Measurements from ENCODE around the gene PLEKHG5.
A peak's percentile ranks its signal among the peaks of the same experiment; 100 is the strongest.
"Not testable (repeated sequence)": the region's sequence is repeated elsewhere in the genome, so short reads cannot be mapped to it uniquely, and the experiment has no call there.

PLEKHG5 gene

GRCh38 chr1:6495540-6496364 is 4.3 kb upstream of the PLEKHG5 start:
- DNase-seq: no peak

DNA sequence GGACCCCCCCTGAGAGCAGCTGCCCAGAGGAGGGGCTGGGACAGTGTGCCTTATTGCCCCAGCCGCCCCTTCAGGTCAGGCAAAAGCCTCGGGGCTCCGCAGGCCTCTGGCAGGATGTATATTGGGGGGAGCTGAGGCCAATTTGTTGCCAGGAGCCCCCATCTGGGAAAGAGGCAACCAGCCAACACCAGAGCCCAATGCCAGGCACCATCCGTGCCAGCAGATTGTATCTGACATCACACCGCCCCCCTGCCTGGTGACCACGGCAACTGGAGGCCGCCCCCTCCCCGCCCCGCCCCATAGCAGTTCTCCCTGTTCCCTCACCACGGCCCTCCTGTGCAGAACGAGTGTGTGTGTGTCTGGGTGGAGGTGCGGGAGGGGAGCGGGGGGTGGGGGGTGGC is 3.6 kb upstream of the PLEKHG5 start:
- no peak for DNase-seq

DNA sequence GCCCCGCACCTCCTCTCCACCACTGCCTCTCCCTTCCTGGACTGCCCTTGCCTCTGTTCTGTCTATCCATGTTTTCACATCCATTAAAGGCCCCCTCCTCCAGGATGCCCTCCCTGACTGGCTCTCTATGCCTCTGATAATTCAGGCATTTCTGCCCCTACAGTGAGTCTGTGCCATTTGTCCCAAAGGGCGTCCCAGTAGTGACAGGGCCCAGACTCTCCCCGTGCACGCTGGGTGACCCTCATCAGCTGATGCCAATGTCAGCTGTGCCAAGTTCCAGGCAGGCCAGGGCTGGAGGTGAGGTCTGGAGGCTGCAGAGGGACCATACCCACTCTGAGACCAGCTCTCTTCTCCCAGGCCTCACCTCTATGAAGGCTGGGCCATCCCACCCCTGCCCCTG is 3.2 kb upstream of the PLEKHG5 start:
- no peak for DNase-seq

DNA sequence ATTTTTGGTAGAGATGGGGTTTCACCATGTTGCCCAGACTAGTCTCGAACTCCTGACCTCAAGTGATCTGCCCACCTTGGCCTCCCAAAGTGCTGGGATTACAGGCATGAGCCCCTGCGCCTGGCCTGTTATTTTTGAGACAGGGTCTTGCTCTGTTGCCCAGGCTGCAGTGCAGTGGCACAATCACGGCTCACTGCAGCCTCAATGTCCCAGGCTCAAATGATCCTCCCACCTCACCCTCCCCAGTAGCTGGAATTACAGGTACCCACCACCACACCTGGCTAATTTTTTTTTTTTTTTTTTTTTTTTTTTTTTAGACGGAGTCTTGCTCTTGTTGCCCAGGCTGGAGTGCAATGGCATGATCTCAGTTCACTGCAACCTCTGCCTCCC is 2.4 kb upstream of the PLEKHG5 start:
- DNase-seq: not testable (repeated sequence)

- peak; percentile 25 for DNase-seq
Measured at GRCh38 chr1:6491966-6492365, 499 bp upstream of the PLEKHG5 start.

DNA sequence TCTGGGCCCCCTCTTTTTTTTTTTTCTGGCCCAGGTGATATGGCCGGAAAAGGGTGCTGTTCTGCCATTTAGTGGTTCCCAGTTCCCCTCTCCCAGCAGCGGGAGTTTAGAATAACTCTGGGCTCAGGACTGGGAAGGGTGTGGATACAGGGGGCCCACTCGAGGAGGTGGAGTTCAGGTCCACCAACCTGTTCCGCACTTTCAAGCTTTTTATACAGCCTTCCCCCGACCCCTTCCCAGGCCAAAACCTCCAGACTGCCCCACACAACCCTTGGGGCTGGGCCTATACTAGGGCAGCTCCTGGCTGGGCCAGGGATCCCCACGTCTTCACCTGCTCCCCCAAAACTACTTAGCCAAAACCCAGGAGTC is 402 bp downstream of the PLEKHG5 start:
- no peak for DNase-seq

DNA sequence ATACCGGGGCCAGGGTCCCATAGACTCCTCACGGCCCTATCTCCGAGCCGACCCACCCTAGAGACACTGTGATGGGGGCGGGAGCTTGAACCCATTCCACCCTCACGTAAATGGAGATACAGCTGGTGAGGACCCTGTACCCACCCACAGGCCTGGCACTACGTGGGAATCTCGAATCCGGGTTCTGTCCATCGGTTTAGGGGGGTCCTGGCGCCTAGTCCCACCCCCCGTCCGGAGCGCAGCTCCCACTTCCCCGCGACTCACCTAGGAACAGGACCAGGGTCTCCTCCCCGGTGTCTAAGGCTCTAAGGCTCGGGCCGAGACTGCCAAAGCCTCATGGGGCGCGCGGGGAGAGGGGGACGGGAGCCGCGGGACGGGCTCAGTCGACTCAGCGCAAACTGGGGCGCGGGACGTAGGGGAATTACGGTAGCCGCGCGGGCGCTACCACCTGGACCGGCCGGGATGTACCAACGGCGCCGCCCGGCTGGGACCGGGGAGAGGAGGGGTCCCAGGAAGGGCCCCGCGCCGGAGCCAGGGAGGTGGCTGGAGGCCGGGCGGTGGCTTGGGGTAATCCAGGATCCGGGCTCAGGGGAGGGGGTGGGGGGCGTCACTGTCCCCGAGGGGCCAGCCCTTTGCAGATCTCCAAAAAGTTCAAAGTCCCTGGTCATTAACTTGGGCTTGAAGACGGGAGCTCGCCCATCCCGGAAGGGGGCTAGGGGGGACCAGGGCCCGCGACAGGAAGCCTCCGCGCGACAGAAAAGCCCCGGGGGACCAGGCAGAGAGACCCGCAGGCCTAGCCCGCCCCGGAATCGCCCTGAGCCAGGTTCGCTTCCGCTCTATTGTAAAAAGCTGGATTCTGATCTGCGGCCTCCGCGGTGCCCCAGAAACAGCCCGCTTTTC is 1.0 kb downstream of the PLEKHG5 start:
- peak; percentile 73 for DNase-seq

- peak; percentile 85 for DNase-seq
Measured at GRCh38 chr1:6489799-6490180, 1.7 kb downstream of the PLEKHG5 start.

DNA sequence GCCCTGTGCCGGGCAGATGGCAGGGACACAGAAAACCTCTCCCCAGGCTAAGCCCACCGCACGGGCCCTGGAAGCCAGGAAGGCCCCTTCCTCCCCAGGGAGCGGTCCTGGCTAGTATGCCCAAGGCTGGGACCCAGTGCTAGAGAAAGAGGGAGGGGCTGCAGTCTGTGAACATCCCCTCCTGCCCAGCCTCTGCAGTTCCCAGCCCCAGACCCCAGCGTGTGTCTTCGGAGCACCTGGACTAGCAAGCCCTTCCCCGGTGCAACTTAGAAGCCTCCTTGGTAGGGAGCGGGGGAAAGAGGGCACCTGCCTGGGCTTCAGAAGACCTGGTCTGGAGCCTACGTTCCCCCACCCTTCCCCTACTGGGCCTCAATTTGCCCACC is 2.1 kb downstream of the PLEKHG5 start:
- DNase-seq: no peak

DNA sequence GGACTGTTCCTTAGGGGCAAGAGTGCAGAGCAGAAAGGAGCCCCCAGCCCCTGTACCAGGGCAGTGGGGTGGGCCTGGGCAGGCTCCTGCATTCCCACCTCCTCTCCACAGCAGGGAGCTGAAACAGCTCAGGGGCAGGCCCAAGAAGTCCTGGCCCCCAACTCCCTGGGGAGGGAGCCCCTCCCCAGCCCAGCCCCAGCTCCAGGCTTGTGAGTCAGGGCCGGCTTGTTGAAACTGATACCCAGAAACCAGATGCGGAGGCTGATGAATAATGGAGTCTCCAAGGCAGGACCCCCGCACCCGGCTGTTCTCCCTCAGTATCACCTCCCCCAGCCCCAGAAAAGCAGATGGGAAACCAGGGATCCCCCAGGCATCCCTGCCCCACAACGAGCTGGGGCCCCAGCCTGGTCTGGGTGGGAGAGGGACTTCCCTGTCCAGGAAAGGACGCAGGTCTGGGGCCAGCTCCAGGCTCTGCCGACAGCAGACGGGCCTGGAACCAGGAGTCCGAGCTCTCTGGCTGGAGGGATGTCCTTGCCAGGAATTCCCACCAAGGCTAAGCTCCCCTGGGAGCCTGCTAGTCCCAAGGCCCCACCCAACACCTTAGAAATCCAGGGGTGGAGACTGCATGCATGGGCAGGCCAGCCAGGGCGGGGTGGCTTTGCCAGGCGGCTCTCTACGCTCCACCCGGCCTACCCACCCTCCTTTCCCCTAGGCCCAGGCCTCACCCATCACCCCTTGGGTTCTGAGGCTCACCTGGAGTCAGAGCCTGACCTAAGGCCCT is 2.7 kb downstream of the PLEKHG5 start:
- DNase-seq: no peak

GRCh38 chr1:6487804-6488484 is 3.5 kb downstream of the PLEKHG5 start:
- DNase-seq: no peak

DNA sequence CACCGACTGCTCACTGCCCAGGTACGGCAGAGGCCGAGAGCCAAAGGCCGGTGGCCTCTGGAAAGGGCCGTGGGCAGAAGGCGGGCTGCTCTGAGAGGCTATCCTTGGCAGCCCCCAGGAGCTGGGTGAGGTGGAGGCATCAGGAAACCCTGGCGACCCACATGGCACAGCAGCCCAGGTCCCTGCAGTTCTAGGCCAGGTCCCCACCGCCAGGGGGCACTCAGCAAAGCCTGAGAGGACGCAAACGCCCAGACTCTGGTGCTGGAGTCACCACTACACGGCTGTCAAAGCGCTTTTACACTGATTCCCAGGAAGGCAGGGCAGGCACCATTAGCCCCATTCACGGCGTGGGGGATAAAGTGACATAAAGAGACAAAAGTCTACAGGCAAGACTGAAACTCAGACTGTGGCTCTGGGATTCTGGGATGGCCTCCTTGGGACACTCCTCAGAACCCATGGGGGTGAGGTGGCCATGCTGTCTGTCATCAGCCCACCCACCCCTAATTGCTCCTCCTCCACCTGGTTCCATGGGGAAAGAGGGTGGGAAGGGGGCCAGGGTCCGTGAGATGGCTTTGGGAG is 4.9 kb downstream of the PLEKHG5 start:
- DNase-seq: peak; percentile 86

GRCh38 chr1:6485168-6486101 is 6.0 kb downstream of the PLEKHG5 start:
- no peak for DNase-seq

GRCh38 chr1:6484826-6485167 is 6.7 kb downstream of the PLEKHG5 start:
- DNase-seq: no peak

DNA sequence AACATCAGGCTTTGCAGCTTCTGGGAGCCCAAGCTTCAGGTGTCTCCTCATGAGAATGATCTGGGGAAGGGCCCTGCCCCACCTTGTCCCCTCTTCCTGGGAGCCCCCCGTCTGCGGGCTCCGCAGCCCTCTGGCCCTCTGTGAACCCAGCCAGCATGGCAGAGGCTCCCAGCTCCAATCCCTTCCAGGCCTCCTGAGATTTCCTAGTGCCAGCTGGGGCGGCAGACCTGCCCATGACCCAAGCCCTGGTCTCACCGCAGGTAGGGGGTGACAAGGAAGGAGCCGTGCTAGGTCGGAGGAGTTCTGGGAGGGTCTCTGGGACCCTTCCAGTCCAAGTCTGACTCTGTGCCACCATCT is 7.7 kb downstream of the PLEKHG5 start:
- DNase-seq: no peak

DNA sequence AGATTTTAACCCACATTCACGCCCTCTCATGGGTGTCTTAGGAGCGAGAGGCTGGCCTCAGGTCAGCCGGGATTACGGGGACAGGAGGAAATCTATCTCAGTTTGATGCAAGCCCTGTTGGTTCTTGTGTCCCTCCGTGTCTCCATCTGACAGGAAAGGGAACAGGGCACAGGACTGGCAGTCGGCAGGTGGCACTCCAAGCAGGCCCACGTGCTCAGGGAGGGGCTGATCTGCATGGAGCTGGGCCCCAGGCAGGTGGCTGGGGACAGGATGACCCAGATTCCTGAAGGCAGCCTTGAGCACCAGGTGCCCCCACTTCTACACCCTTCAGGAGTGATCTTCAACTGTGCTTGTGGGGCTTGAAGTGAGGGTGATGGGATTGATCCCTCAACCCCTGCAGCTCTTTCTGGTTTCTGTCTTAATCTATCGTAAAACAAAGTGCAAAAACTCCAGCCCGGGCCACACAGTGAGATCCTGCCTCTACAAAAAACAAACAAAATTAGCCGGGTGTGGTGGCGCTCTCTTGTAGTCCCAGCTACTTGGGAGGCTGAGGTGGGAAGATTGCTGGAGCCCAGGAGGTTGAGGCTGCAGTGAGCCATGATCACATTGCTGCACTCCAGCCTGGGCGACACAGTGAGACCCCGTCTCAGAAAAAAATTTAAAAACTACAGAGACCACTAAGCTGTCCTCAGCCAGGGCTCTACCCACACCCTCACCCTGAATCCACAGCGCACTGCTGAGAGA is 8.3 kb downstream of the PLEKHG5 start:
- DNase-seq: no peak

DNA sequence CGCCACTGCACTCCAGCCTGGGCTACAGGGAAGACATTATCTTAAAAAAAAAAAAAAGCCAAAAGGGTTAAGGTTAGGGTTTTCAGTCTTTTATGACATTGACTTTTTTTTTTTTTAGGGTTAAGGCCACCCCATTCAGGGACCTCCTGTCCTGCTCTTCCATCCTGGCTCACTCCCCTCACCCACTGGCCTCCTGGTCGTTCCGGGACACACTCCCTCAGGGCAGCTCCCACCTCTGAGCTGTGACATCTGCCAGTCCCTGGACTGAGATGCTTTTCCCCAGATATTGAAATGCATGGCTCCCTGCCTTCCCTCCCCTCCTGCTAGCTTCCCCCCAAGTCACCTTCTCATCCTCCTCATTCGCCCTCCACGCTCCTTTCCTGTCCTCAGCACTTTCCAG is 9.6 kb downstream of the PLEKHG5 start:
- DNase-seq: no peak

DNA sequence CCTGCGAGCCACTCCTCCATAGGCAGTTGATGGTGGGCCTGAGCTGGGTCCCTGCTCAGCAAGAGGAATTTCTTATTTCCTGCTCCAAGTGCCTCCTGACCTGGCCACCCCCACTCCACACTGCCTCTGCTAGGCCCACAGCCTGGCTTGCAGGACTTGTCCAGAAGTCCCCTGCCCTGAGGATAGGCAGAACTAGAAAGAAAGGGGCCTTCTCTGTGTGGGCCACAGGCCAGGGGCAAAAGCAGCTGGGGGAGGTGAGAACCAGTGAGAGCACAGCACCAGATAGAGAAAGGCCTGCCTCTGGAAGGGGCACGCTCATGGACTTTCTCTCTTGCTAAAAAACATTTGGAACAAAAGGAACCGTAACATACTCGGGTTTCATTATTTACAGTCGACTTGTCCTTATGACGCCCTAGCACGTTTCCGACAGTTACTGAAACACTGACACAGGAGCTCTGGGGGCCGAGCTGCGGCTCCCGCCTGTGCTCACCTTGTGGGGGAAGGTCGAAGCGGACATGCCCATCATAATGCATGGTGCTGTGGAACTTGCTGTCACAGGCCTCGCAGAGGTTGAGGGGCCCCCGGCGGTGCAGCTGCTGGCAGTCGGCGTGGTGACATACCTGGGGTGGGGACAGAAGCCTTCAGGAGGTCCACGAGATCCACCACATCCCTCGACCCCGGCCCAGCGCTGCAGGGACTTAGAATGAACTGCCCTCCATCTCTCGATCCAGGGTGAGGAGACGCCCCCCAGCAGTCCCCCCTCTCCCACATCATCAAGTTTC is 14.2 kb downstream of the PLEKHG5 start:
- DNase-seq: no peak

GRCh38 chr1:6476483-6476882 is 15.0 kb downstream of the PLEKHG5 start:
- no peak for DNase-seq

All from stimulated activated CD4-positive, alpha-beta T cell treated with anti-CD3 and anti-CD28 coated beads, Interleukin-1b, Interleukin-23, amount 100 ng/mL, for 48 hours (primary cell).